SK-N-SH (cell line): ENCODE results near the gene NT5C3A.

Experiments
- CHD2 ChIP-seq: fragments of 150-350 bp; IDR thresholded peaks from 2 replicates; pipeline ENCODE4 v1.6.1; 2018; ENCODE audit warnings: low read length; ENCODE audit not compliant: partially characterized antibody
- EZH2phosphoT487 ChIP-seq: fragments of 200-600 bp; sonication (generic); IDR thresholded peaks from 2 replicates; pipeline ENCODE4 v1.6.1; 2017; ENCODE audit warnings: low read depth, mixed run types, mild to moderate bottlenecking, antibody characterized with exemption, moderate library complexity, borderline replicate concordance
- FOXJ3 ChIP-seq: sonication (generic); formaldehyde crosslinking; IDR thresholded peaks from 2 replicates; pipeline ENCODE4 v1.5.1; 2020; ENCODE audit warnings: mild to moderate bottlenecking, missing genetic modification reagents
- GABPA ChIP-seq: IDR thresholded peaks from 2 replicates; pipeline ENCODE4 v1.4.0; 2012; ENCODE audit warnings: low read depth, mild to moderate bottlenecking
- MXI1 ChIP-seq: IDR thresholded peaks from 2 replicates; pipeline ENCODE4 v1.6.1; 2012; ENCODE audit warnings: mild to moderate bottlenecking, low read depth, low read length, improper control_type of control experiment
- POLR2AphosphoS5 ChIP-seq: IDR thresholded peaks from 2 replicates; pipeline ENCODE4 v1.6.1; 2012; ENCODE audit warnings: low read depth, low read length
- TAF1 ChIP-seq: IDR thresholded peaks from 2 replicates; pipeline ENCODE4 v1.6.1; 2012; ENCODE audit warnings: low read depth, mild to moderate bottlenecking, low read length, moderate library complexity, borderline replicate concordance
- YY1 ChIP-seq: IDR thresholded peaks from 2 replicates; pipeline ENCODE4 v1.4.0; 2012; ENCODE audit warnings: low read depth, mild to moderate bottlenecking
- TF ChIP-seq, protein P1 (sequence below): fragments of 200-600 bp; sonication (generic); IDR thresholded peaks from 2 replicates; pipeline ENCODE4 v1.6.1; 2017; ENCODE audit warnings: antibody characterized with exemption, mild to moderate bottlenecking, moderate library complexity
- TF ChIP-seq, protein P2 (sequence below): IDR thresholded peaks from 2 replicates; pipeline ENCODE4 v1.4.0; 2012; ENCODE audit warnings: low read depth
- TF ChIP-seq, protein P3 (sequence below): fragments of 150-350 bp; IDR thresholded peaks from 2 replicates; pipeline ENCODE4 v1.6.1; 2017; ENCODE audit warnings: antibody characterized with exemption, low read length, low read depth, borderline replicate concordance
- TF ChIP-seq, protein P4 (sequence below): IDR thresholded peaks from 2 replicates; pipeline ENCODE4 v1.4.0; 2012; ENCODE audit warnings: low read depth, borderline replicate concordance
- TF ChIP-seq, protein P5 (sequence below): IDR thresholded peaks from 2 replicates; pipeline ENCODE4 v1.6.1; 2012; ENCODE audit warnings: mild to moderate bottlenecking, low read depth, low read length, moderate library complexity
- TF ChIP-seq, protein P6 (sequence below): IDR thresholded peaks from 2 replicates; pipeline ENCODE4 v1.4.0; 2012; ENCODE audit warnings: low read depth, borderline replicate concordance

DNA sequence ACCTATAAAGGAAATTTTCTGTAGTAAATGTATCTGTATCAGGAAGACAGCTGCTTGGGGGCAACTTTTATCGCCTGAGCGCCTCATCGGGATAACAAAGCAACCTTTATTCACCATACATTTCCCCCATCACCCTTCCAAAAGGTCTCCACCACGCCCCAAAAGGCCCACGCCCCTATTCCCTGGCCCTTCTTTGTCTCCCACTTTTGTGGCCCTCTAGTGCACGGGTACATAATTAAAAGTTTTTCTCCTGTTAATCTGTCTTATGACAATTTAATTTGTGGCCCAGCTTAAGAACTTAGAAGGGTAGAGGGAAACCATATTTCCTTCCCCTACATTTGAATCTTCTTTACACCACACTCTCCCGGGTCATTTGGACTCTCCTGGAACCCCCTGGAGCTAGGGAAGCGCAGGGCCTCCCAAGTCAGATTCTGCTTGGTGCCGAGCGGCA, 46.0 kb upstream of the NT5C3A start:
- no peak for TF ChIP-seq EZH2phosphoT487
- TF ChIP-seq, protein P1, sequence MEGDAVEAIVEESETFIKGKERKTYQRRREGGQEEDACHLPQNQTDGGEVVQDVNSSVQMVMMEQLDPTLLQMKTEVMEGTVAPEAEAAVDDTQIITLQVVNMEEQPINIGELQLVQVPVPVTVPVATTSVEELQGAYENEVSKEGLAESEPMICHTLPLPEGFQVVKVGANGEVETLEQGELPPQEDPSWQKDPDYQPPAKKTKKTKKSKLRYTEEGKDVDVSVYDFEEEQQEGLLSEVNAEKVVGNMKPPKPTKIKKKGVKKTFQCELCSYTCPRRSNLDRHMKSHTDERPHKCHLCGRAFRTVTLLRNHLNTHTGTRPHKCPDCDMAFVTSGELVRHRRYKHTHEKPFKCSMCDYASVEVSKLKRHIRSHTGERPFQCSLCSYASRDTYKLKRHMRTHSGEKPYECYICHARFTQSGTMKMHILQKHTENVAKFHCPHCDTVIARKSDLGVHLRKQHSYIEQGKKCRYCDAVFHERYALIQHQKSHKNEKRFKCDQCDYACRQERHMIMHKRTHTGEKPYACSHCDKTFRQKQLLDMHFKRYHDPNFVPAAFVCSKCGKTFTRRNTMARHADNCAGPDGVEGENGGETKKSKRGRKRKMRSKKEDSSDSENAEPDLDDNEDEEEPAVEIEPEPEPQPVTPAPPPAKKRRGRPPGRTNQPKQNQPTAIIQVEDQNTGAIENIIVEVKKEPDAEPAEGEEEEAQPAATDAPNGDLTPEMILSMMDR: peak; percentile 40; the same call in 1 of the 2 replicates
- TF ChIP-seq, protein P2, sequence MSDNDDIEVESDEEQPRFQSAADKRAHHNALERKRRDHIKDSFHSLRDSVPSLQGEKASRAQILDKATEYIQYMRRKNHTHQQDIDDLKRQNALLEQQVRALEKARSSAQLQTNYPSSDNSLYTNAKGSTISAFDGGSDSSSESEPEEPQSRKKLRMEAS: no peak
- TF ChIP-seq YY1: no peak
- TF ChIP-seq TAF1: no peak
- no peak for TF ChIP-seq FOXJ3 (CRISPR knock-in tag)
- TF ChIP-seq, protein P3, sequence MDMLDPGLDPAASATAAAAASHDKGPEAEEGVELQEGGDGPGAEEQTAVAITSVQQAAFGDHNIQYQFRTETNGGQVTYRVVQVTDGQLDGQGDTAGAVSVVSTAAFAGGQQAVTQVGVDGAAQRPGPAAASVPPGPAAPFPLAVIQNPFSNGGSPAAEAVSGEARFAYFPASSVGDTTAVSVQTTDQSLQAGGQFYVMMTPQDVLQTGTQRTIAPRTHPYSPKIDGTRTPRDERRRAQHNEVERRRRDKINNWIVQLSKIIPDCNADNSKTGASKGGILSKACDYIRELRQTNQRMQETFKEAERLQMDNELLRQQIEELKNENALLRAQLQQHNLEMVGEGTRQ: no peak
- TF ChIP-seq MXI1: no peak
- no peak for TF ChIP-seq POLR2AphosphoS5
- TF ChIP-seq, protein P4, sequence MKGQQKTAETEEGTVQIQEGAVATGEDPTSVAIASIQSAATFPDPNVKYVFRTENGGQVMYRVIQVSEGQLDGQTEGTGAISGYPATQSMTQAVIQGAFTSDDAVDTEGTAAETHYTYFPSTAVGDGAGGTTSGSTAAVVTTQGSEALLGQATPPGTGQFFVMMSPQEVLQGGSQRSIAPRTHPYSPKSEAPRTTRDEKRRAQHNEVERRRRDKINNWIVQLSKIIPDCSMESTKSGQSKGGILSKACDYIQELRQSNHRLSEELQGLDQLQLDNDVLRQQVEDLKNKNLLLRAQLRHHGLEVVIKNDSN: no peak
- TF ChIP-seq, protein P5, sequence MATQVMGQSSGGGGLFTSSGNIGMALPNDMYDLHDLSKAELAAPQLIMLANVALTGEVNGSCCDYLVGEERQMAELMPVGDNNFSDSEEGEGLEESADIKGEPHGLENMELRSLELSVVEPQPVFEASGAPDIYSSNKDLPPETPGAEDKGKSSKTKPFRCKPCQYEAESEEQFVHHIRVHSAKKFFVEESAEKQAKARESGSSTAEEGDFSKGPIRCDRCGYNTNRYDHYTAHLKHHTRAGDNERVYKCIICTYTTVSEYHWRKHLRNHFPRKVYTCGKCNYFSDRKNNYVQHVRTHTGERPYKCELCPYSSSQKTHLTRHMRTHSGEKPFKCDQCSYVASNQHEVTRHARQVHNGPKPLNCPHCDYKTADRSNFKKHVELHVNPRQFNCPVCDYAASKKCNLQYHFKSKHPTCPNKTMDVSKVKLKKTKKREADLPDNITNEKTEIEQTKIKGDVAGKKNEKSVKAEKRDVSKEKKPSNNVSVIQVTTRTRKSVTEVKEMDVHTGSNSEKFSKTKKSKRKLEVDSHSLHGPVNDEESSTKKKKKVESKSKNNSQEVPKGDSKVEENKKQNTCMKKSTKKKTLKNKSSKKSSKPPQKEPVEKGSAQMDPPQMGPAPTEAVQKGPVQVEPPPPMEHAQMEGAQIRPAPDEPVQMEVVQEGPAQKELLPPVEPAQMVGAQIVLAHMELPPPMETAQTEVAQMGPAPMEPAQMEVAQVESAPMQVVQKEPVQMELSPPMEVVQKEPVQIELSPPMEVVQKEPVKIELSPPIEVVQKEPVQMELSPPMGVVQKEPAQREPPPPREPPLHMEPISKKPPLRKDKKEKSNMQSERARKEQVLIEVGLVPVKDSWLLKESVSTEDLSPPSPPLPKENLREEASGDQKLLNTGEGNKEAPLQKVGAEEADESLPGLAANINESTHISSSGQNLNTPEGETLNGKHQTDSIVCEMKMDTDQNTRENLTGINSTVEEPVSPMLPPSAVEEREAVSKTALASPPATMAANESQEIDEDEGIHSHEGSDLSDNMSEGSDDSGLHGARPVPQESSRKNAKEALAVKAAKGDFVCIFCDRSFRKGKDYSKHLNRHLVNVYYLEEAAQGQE: no peak
- no peak for TF ChIP-seq GABPA
- TF ChIP-seq CHD2: no peak
- TF ChIP-seq, protein P6, sequence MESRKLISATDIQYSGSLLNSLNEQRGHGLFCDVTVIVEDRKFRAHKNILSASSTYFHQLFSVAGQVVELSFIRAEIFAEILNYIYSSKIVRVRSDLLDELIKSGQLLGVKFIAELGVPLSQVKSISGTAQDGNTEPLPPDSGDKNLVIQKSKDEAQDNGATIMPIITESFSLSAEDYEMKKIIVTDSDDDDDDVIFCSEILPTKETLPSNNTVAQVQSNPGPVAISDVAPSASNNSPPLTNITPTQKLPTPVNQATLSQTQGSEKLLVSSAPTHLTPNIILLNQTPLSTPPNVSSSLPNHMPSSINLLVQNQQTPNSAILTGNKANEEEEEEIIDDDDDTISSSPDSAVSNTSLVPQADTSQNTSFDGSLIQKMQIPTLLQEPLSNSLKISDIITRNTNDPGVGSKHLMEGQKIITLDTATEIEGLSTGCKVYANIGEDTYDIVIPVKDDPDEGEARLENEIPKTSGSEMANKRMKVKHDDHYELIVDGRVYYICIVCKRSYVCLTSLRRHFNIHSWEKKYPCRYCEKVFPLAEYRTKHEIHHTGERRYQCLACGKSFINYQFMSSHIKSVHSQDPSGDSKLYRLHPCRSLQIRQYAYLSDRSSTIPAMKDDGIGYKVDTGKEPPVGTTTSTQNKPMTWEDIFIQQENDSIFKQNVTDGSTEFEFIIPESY: no peak
